ENCODE data around the gene KLHL40. TPM values are rescaled to one million over a fixed set of nuclear protein-coding genes. Genes with fewer than 3 reads are reported as not detected.

The KLHL40 gene
- total and polyA plus RNA-seq, 10 of the 15 experiments (the other 5 are each of a cell fraction or from before 2014, with no cell fraction given): not detected

DNA sequence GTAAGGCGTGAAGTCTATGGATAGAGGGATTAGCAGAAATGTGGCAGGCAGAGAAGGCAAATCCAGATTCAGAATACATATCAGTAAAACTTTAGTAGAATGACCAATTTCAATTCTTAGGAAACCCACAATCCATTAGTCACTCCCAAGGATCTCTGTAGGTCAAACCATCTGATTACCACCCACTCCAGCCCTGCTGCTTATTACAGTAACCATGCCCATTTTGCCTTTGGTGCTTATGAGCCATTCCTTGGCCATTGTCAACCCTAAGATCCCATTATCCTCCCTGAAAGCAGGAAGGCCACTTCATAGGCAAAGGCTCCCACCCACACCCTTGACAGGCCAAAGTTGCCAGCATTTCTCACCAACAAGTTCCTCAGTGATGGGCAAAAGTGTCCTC lies 5.1 kb upstream of the KLHL40 start:
- no peak overlapping the region for H3K27ac ChIP-seq (ENCODE audit: control insufficient read depth, insufficient read depth)
- BruUV-seq (replicated peaks): no TSS peak

GRCh38 chr3:42680806-42681205 lies 4.5 kb upstream of the KLHL40 start:
- FAIRE-seq: no peak
- SMC1A ChIA-PET (ENCODE audit: uncharacterized antibody, unreplicated experiment): no interaction called here
- H3K27me3 ChIP-seq (replicated peaks in 1 of 2; ENCODE audit: control insufficient read depth in 2 of 2, insufficient read depth in 2 of 2, low read length in 1 of 2): no peaks in the 10 kb centered on the region
- 31% methylated on average over 4 of the region's 4 CpGs for WGBS (ENCODE audit: insufficient coverage, insufficient replicate concordance, low lambda C conversion rate, missing lambda C conversion rate)
- no peak overlapping the region for H3K27ac ChIP-seq (ENCODE audit: control insufficient read depth, insufficient read depth)
- intact Hi-C loops (cut with micrococcal nuclease; ENCODE audit: unreplicated experiment): no loop called here
- H3K79me2 ChIP-seq (ENCODE audit: control insufficient read depth, insufficient read depth, low read length): no peaks in the 10 kb centered on the region
- no peak overlapping the region for H3K9ac ChIP-seq (ENCODE audit: control insufficient read depth, insufficient read depth, low read length)
- RAD21 ChIA-PET (ENCODE audit: unreplicated experiment): no interaction called here
- no peak for ATAC-seq
- BruUV-seq (replicated peaks): no TSS peak
- no peak for TF ChIP-seq HDAC2 (IDR thresholded peaks at IDR 0.05)
- TF ChIP-seq ASH2L (IDR thresholded peaks at IDR 0.05; ENCODE audit: borderline replicate concordance, low read depth): no peak
- no peaks in the 10 kb centered on the region for H4K20me1 ChIP-seq (ENCODE audit: control insufficient read depth, insufficient read depth)
- no peaks in the 10 kb centered on the region; the same call in 1 of the 3 replicates for H3K9me3 ChIP-seq (replicated peaks; ENCODE audit: control insufficient read depth, insufficient read depth, low read length)
- no peak for DNase-seq (ENCODE audit: low read depth, low spot score)
- CTCF ChIA-PET: interaction anchor here (1.4 kb wide), 1 partner anchor 66 kb away, joined by 3 read pairs; no protein-coding TSS in a partner anchor
- in situ Hi-C loops (cut with MboI): no loop called here
- no peak overlapping the region for H3K4me3 ChIP-seq
- no peaks in the 10 kb centered on the region for H3K36me3 ChIP-seq (ENCODE audit: control insufficient read depth in 2 of 2, insufficient read depth in 2 of 2, low read length in 1 of 2)
- POLR2A ChIA-PET: no interaction called here
- no peak overlapping the region for H3K4me2 ChIP-seq (ENCODE audit: control insufficient read depth, insufficient read depth)
- no peaks in the 10 kb centered on the region for H3K4me1 ChIP-seq (ENCODE audit: control insufficient read depth, insufficient read depth, low read length)
- H2AFZ ChIP-seq (ENCODE audit: control insufficient read depth, low read depth, low read length): no peak overlapping the region

More for the DNA sequence above, 5.1 kb upstream of the KLHL40 start:
- Histone ChIP-seq H3K4me1 (ENCODE audit: control insufficient read depth, insufficient read depth, low read length) (no peaks in the 10 kb centered on the region), H3K4me2 (ENCODE audit: control insufficient read depth, insufficient read depth) (no peak overlapping the region), H3K4me3 (no peak overlapping the region), H3K9ac (ENCODE audit: control insufficient read depth, insufficient read depth, low read length) (no peak overlapping the region), H4K20me1 (ENCODE audit: control insufficient read depth, insufficient read depth) (no peaks in the 10 kb centered on the region), H3K27me3 (replicated peaks in 1 of 2; ENCODE audit: control insufficient read depth in 2 of 2, insufficient read depth in 2 of 2, low read length in 1 of 2) (no peaks in the 10 kb centered on the region), H3K36me3 (ENCODE audit: control insufficient read depth in 2 of 2, insufficient read depth in 2 of 2, low read length in 1 of 2) (no peaks in the 10 kb centered on the region), H2AFZ (ENCODE audit: control insufficient read depth, low read depth, low read length) (no peak overlapping the region), H3K79me2 (ENCODE audit: control insufficient read depth, insufficient read depth, low read length) (no peaks in the 10 kb centered on the region), H3K9me3 (replicated peaks; ENCODE audit: control insufficient read depth, insufficient read depth, low read length) (no peaks in the 10 kb centered on the region; the same call in 1 of the 3 replicates)
- ChIA-PET SMC1A (ENCODE audit: uncharacterized antibody, unreplicated experiment) (no interaction called here), RAD21 (ENCODE audit: unreplicated experiment) (no interaction called here), CTCF (no interaction called here), POLR2A (no interaction called here)
- no peak for FAIRE-seq
- 11% methylated on average over 1 of the region's 1 CpG for WGBS (ENCODE audit: insufficient coverage, insufficient replicate concordance, low lambda C conversion rate, missing lambda C conversion rate)
- intact Hi-C loops (cut with micrococcal nuclease; ENCODE audit: unreplicated experiment): no loop called here
- no peak for TF ChIP-seq ZNF384 (IDR thresholded peaks at IDR 0.05; ENCODE audit: borderline replicate concordance, low read depth, low read length)
- no peak for TF ChIP-seq GATAD2B (conservative IDR thresholded peaks at IDR 0.05; ENCODE audit: low read depth)
- no peak for TF ChIP-seq CREM (IDR thresholded peaks at IDR 0.05; ENCODE audit: low read depth)
- no peak for TF ChIP-seq TAF1 (IDR thresholded peaks at IDR 0.05; ENCODE audit: borderline replicate concordance, low read depth, low read length)
- TF ChIP-seq SMARCA5 (IDR thresholded peaks at IDR 0.05): no peak
- DNase-seq (ENCODE audit: low read depth, low spot score): no peak
- no peak for ATAC-seq
- in situ Hi-C loops (cut with MboI): no loop called here
